AG04450 (cell line): ENCODE measurements around the gene NTNG2. TPM values are rescaled to one million over a fixed set of nuclear protein-coding genes. Genes with fewer than 3 reads are reported as not detected.
A peak's percentile ranks its signal among the peaks of the same experiment; 100 is the strongest.

Source experiments
- CTCF ChIA-PET: fragments of 300-600, 350-600 bp; formaldehyde crosslinking; extraction: SDS; loops from one replicate; lab custom pipeline; 2022; ENCODE audit warnings: antibody characterized with exemption, inconsistent platforms; lab: Charles Lee
- POLR2A ChIA-PET: fragments of 350-600 bp; formaldehyde crosslinking; extraction: SDS; loops from one replicate; lab custom pipeline; 2021; ENCODE audit warnings: antibody characterized with exemption, inconsistent platforms; lab: Yijun Ruan, JAX
- DNase-seq: peaks from one replicate; pipeline ENCODE4 v3.0.0-alpha.2; 2011; ENCODE audit warnings: low read depth, low spot score
- H3K27ac ChIP-seq: one replicate; pipeline ENCODE4 v1.5.1; 2012; ENCODE audit warnings: low read depth, low read length, control low read depth
- H3K27me3 ChIP-seq: one replicate; pipeline ENCODE4 v1.6.0; 2012; ENCODE audit warnings: low read length; ENCODE audit not compliant: control insufficient read depth, insufficient read depth
- H3K4me3 ChIP-seq: 2 replicates; pipeline ENCODE4 v1.5.1; 2011; ENCODE audit warnings: mild to moderate bottlenecking, low read depth, low read length, control low read depth
- H3K9me3 ChIP-seq: 2 replicates; pipeline ENCODE4 v1.5.1; 2012; ENCODE audit warnings: low read length; ENCODE audit not compliant: control insufficient read depth, insufficient read depth
- CTCF ChIP-seq: IDR thresholded peaks from 2 replicates; pipeline ENCODE4 v1.5.1; 2011; ENCODE audit warnings: low read depth, low read length, control low read depth, inconsistent platforms
- polyA plus RNA-seq: library from polyadenylated mRNA; depleted of rRNA; stranded (reverse); fragments of >200 nt; gene quantifications from 2 replicates; pipeline ENCODE4 v1.2.3, GENCODE V29; 2011

NTNG2 gene
- polyA plus RNA-seq, 1 experiment, result 0.93 TPM

- TF ChIP-seq CTCF, result no peak
- no peak for DNase-seq
- peaks cover 2% of the 10 kb centered on the region; the same call in 1 of the 2 replicates for H3K9me3 ChIP-seq
- CTCF ChIA-PET, result interaction anchor here (0.8 kb wide), 1 partner anchor 73 kb away, joined by 5 read pairs; no protein-coding TSS in a partner anchor
- H3K27ac ChIP-seq, result no peak overlapping the region
- H3K27me3 ChIP-seq, result peaks cover 62% of the 10 kb centered on the region
- H3K4me3 ChIP-seq, result no peak overlapping the region
- POLR2A ChIA-PET, result interaction anchor here (0.6 to 0.7 kb wide), 2 partner anchors 116 to 521 kb away, joined by 3 read pairs; no protein-coding TSS in a partner anchor
Observed at GRCh38 chr9:132163457-132163875, 1.6 kb downstream of the NTNG2 start.

- TF ChIP-seq CTCF, result no peak
- Histone ChIP-seq H3K4me3 (no peak overlapping the region), H3K27ac (no peak overlapping the region), H3K27me3 (peaks cover 61% of the 10 kb centered on the region), H3K9me3 (peaks cover 2% of the 10 kb centered on the region; the same call in 1 of the 2 replicates)
- ChIA-PET CTCF (no interaction called here), POLR2A (interaction anchor here (0.6 to 0.7 kb wide), 2 partner anchors 117 to 522 kb away, joined by 3 read pairs; no protein-coding TSS in a partner anchor)
- no peak for DNase-seq
Observed at GRCh38 chr9:132163876-132164603, 2.2 kb downstream of the NTNG2 start.

GRCh38 chr9:132164604-132165362 lies 2.9 kb downstream of the NTNG2 start:
- no peak overlapping the region for H3K4me3 ChIP-seq
- POLR2A ChIA-PET, result no interaction called here
- H3K27ac ChIP-seq, result no peak overlapping the region
- DNase-seq, result no peak
- H3K27me3 ChIP-seq, result peaks cover 53% of the 10 kb centered on the region
- CTCF ChIA-PET, result interaction anchor here (1.2 to 1.6 kb wide), 2 partner anchors 69 to 402 kb away, joined by 3 read pairs; no protein-coding TSS in a partner anchor
- TF ChIP-seq CTCF, result no peak
- H3K9me3 ChIP-seq, result peaks cover 2% of the 10 kb centered on the region; the same call in 1 of the 2 replicates

GRCh38 chr9:132166599-132166998 lies 4.7 kb downstream of the NTNG2 start:
- CTCF ChIA-PET, result interaction anchor here (0.8 to 1.6 kb wide), 2 partner anchors 70 to 404 kb away, joined by 3 read pairs; no protein-coding TSS in a partner anchor
- H3K27me3 ChIP-seq, result peaks cover 56% of the 10 kb centered on the region
- no peak overlapping the region for H3K27ac ChIP-seq
- TF ChIP-seq CTCF, result peak; percentile 27; the same call in 1 of the 2 replicates
- no peak for DNase-seq
- H3K9me3 ChIP-seq, result peaks cover 2% of the 10 kb centered on the region; the same call in 1 of the 2 replicates
- H3K4me3 ChIP-seq, result no peak overlapping the region
- POLR2A ChIA-PET, result no interaction called here
